ENCODE results near the gene GDNF.

DNA sequence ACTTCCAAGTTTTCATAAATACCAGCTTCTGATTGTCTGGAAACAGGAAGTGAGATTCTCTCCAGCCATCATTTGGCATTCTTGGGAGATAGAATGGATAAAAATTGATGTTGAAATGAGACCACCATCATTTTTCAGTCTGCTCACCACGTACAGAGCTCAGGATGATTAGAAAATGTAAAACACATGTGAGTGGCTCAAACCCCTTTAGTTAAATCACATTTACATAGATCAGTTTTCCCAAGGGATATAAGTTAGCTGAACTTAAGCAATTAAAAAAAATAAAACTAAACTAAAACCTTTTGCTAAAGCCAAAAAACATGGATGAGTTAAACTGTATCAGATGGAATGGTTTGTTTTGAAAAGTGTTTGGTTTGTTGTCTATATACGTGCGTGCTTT is 37.1 kb upstream of the GDNF start:
- no peak for TF ChIP-seq CTCF (conservative IDR thresholded peaks at IDR 0.05 in 1 of 2, IDR thresholded peaks at IDR 0.05 in 1 of 2; ENCODE audit: low read depth in 1 of 2, low read length in 2 of 2)
- TF ChIP-seq EZH2 (IDR thresholded peaks at IDR 0.05; ENCODE audit: low read length, missing control alignments): no peak

All from fibroblast of lung (primary cell).